Activated CD8-positive, alpha-beta T cell treated with anti-CD3 and anti-CD28 coated beads, Interleukin-2, amount 10 ng/mL, durations not matched to agents 7 days and 5 days (primary cell): ENCODE measurements around the gene INPP5F. TPM values are rescaled to one million over a fixed set of nuclear protein-coding genes. Genes with fewer than 3 reads are reported as not detected.

Source experiments
- ATAC-seq: fragments of 150-1000 bp; cut with Tn5 transposase; one replicate; pipeline ENCODE4 v1.10.0; 2021; ENCODE audit warnings: moderate library complexity
- CTCF ChIA-PET: fragments of 350-600 bp; sonication (Branson Sonifier 250); formaldehyde crosslinking; loops from one replicate; lab custom pipeline; 2021; ENCODE audit warnings: antibody characterized with exemption; lab: Charles Lee
- POLR2A ChIA-PET: fragments of 350-600 bp; sonication (Branson Sonifier 250); formaldehyde crosslinking; loops from one replicate; lab custom pipeline; 2021; ENCODE audit warnings: antibody characterized with exemption; lab: Charles Lee
- DNase-seq: peaks from one replicate; pipeline ENCODE4 v3.0.0-alpha.2; 2020
- H3K27ac Mint-ChIP-seq: one replicate; pipeline ENCODE4 v1.8.0; 2021; ENCODE audit warnings: mild to moderate bottlenecking, mixed read lengths
- H3K27me3 Mint-ChIP-seq: one replicate; pipeline ENCODE4 v1.8.0; 2021; ENCODE audit warnings: low read depth, mixed read lengths
- H3K36me3 Mint-ChIP-seq: one replicate; pipeline ENCODE4 v1.8.0; 2021; ENCODE audit warnings: low read depth, mixed read lengths
- H3K4me1 Mint-ChIP-seq: one replicate; pipeline ENCODE4 v1.8.0; 2021; ENCODE audit warnings: low read depth, mixed read lengths
- H3K4me3 Mint-ChIP-seq: one replicate; pipeline ENCODE4 v1.8.0; 2021; ENCODE audit warnings: mild to moderate bottlenecking, mixed read lengths
- H3K9me3 Mint-ChIP-seq: one replicate; pipeline ENCODE4 v1.8.0; 2022; ENCODE audit warnings: mixed read lengths; ENCODE audit not compliant: insufficient read depth
- total RNA-seq, 2 experiments: library from RNA; stranded (reverse); gene quantifications; one replicate each; pipeline ENCODE4 v1.2.3, GENCODE V29; 2021

INPP5F gene
- total RNA-seq, 2 experiments from 2014 or later: 15.9 to 17.6 TPM

GRCh38 chr10:119829429-119829828 lies 103.6 kb downstream of the INPP5F start:
- peaks cover 7% of the 10 kb centered on the region for H3K4me1 Mint-ChIP-seq
- ChIA-PET CTCF (interaction anchor here (1.2 kb wide), 2 partner anchors 10 to 78 kb away, joined by 3 to 5 read pairs; no protein-coding TSS in a partner anchor), POLR2A (no interaction called here)
- no peaks in the 10 kb centered on the region for H3K27me3 Mint-ChIP-seq
- H3K36me3 Mint-ChIP-seq: peaks cover 66% of the 10 kb centered on the region
- H3K9me3 Mint-ChIP-seq: no peaks in the 10 kb centered on the region
- no peak overlapping the region for H3K27ac Mint-ChIP-seq
- ATAC-seq (no peak), DNase-seq (no peak)
- no peak overlapping the region for H3K4me3 Mint-ChIP-seq

- DNase-seq (no peak), ATAC-seq (no peak)
- peaks cover 15% of the 10 kb centered on the region for H3K4me1 Mint-ChIP-seq
- ChIA-PET CTCF (interaction anchor here (1.2 kb wide), 1 partner anchor 80 kb away, joined by 3 read pairs; no protein-coding TSS in a partner anchor), POLR2A (no interaction called here)
- H3K9me3 Mint-ChIP-seq: no peaks in the 10 kb centered on the region
- no peak overlapping the region for H3K27ac Mint-ChIP-seq
- H3K4me3 Mint-ChIP-seq: no peak overlapping the region
- H3K36me3 Mint-ChIP-seq: peaks cover 77% of the 10 kb centered on the region
- no peaks in the 10 kb centered on the region for H3K27me3 Mint-ChIP-seq
These were observed 105.0 kb downstream of the INPP5F start for GRCh38 chr10:119830851-119831250.

GRCh38 chr10:119831656-119832055 lies 105.8 kb downstream of the INPP5F start:
- no peak for ATAC-seq
- POLR2A ChIA-PET: no interaction called here
- Mint-ChIP-seq H3K4me1 (peaks cover 15% of the 10 kb centered on the region), H3K27me3 (no peaks in the 10 kb centered on the region), H3K27ac (no peak overlapping the region), H3K4me3 (no peak overlapping the region), H3K9me3 (no peaks in the 10 kb centered on the region), H3K36me3 (peaks cover 80% of the 10 kb centered on the region)
- no peak for DNase-seq
- CTCF ChIA-PET: interaction anchor here (0.9 kb wide), 1 partner anchor 28 kb away, joined by 4 read pairs; no protein-coding TSS in a partner anchor

GRCh38 chr10:119832951-119833350 lies 107.1 kb downstream of the INPP5F start:
- Mint-ChIP-seq H3K27me3 (no peaks in the 10 kb centered on the region), H3K9me3 (no peaks in the 10 kb centered on the region), H3K4me3 (no peak overlapping the region), H3K27ac (no peak overlapping the region), H3K36me3 (peaks cover 79% of the 10 kb centered on the region), H3K4me1 (peaks cover 15% of the 10 kb centered on the region)
- POLR2A ChIA-PET: no interaction called here
- no peak for DNase-seq
- CTCF ChIA-PET: no interaction called here
- no peak for ATAC-seq

GRCh38 chr10:119834188-119834587 lies 108.3 kb downstream of the INPP5F start:
- DNase-seq: no peak
- no peaks in the 10 kb centered on the region for H3K27me3 Mint-ChIP-seq
- H3K4me1 Mint-ChIP-seq: peaks cover 15% of the 10 kb centered on the region
- H3K4me3 Mint-ChIP-seq: no peak overlapping the region
- H3K27ac Mint-ChIP-seq: peak overlapping the region; percentile 68
- POLR2A ChIA-PET: no interaction called here
- no peaks in the 10 kb centered on the region for H3K9me3 Mint-ChIP-seq
- H3K36me3 Mint-ChIP-seq: peaks cover 79% of the 10 kb centered on the region
- CTCF ChIA-PET: interaction anchor here (1.0 kb wide), 2 partner anchors 29 to 83 kb away, joined by 3 to 4 read pairs; no protein-coding TSS in a partner anchor
- ATAC-seq: peak; percentile 36

GRCh38 chr10:119845656-119846055 lies 119.8 kb downstream of the INPP5F start:
- H3K27me3 Mint-ChIP-seq: no peaks in the 10 kb centered on the region
- ChIA-PET CTCF (interaction anchor here (0.9 to 2.5 kb wide), 3 partner anchors 14 to 159 kb away, joined by 4 to 11 read pairs (median 8); no protein-coding TSS in a partner anchor), POLR2A (no interaction called here)
- H3K9me3 Mint-ChIP-seq: no peaks in the 10 kb centered on the region
- ATAC-seq (no peak), DNase-seq (no peak)
- no peak overlapping the region for H3K4me3 Mint-ChIP-seq
- H3K36me3 Mint-ChIP-seq: peaks cover 83% of the 10 kb centered on the region
- H3K4me1 Mint-ChIP-seq: peaks cover 3% of the 10 kb centered on the region
- no peak overlapping the region for H3K27ac Mint-ChIP-seq

GRCh38 chr10:119849031-119849789 lies 123.4 kb downstream of the INPP5F start:
- Mint-ChIP-seq H3K4me3 (no peak overlapping the region), H3K36me3 (peaks cover 71% of the 10 kb centered on the region), H3K4me1 (peaks cover 3% of the 10 kb centered on the region), H3K27ac (no peak overlapping the region), H3K27me3 (no peaks in the 10 kb centered on the region), H3K9me3 (no peaks in the 10 kb centered on the region)
- ChIA-PET CTCF (interaction anchor here (1.0 to 2.4 kb wide), 3 partner anchors 10 to 162 kb away, joined by 3 to 14 read pairs (median 5); no protein-coding TSS in a partner anchor), POLR2A (no interaction called here)
- ATAC-seq: no peak
- no peak for DNase-seq

DNA sequence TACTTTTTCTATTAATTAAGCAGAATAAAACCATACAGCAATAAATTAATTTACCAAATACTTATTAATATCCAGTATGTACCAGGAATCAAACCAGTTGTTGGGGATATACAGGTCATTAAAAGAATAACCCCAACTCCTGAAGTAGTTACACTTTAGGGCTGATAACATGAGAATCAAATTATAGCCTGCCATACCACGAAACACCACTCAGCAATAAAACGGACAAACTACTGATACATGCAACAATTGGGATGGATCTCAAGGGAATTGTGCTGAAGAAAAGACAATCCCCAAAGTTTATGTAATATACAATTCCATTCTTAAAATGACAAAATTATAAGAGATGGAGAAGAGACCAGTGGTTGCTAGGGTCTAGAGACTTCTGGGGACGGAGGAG lies 124.1 kb downstream of the INPP5F start:
- POLR2A ChIA-PET: no interaction called here
- peaks cover 64% of the 10 kb centered on the region for H3K36me3 Mint-ChIP-seq
- no peak overlapping the region for H3K4me3 Mint-ChIP-seq
- DNase-seq (no peak), ATAC-seq (no peak)
- peaks cover 3% of the 10 kb centered on the region for H3K4me1 Mint-ChIP-seq
- CTCF ChIA-PET: no interaction called here
- no peaks in the 10 kb centered on the region for H3K9me3 Mint-ChIP-seq
- H3K27ac Mint-ChIP-seq: peak overlapping the region; percentile 33
- no peaks in the 10 kb centered on the region for H3K27me3 Mint-ChIP-seq

- Mint-ChIP-seq H3K36me3 (peaks cover 57% of the 10 kb centered on the region), H3K4me1 (peaks cover 3% of the 10 kb centered on the region), H3K9me3 (no peaks in the 10 kb centered on the region), H3K4me3 (no peak overlapping the region), H3K27ac (no peak overlapping the region), H3K27me3 (no peaks in the 10 kb centered on the region)
- POLR2A ChIA-PET: interaction anchor here (0.6 kb wide), 1 partner anchor 89 kb away, joined by 3 read pairs; no protein-coding TSS in a partner anchor
- CTCF ChIA-PET: interaction anchor here (0.6 to 1.9 kb wide), 2 partner anchors 102 to 120 kb away, joined by 3 to 7 read pairs; no protein-coding TSS in a partner anchor
- no peak for ATAC-seq
- no peak for DNase-seq
These were observed 126.4 kb downstream of the INPP5F start for GRCh38 chr10:119852277-119852676.

DNA sequence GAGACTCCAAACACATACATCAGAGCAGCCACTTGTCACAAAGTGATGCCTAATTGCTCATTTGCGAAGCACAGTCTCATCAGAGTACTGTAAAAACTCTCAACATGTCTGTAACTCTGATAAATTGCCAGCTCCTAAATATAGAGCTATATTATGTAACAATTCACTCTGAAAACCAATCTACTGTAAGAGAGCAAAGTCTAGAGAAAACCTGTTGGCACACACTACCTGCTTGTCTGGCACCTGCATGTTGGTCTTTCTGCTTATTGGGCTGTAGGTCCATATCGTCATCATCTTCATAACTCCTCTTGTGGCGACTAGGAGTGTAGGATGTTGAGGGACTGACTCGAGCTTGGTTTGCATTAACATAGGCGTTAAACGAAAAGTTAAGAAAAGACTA lies 127.0 kb downstream of the INPP5F start:
- H3K4me3 Mint-ChIP-seq: no peak overlapping the region
- H3K9me3 Mint-ChIP-seq: no peaks in the 10 kb centered on the region
- peaks cover 3% of the 10 kb centered on the region for H3K4me1 Mint-ChIP-seq
- peaks cover 56% of the 10 kb centered on the region for H3K36me3 Mint-ChIP-seq
- POLR2A ChIA-PET: interaction anchor here (0.6 kb wide), 1 partner anchor 744 kb away, joined by 4 read pairs; no protein-coding TSS in a partner anchor
- CTCF ChIA-PET: interaction anchor here (1.9 kb wide), 1 partner anchor 103 kb away, joined by 7 read pairs; no protein-coding TSS in a partner anchor
- DNase-seq (no peak), ATAC-seq (no peak)
- H3K27ac Mint-ChIP-seq: no peak overlapping the region
- H3K27me3 Mint-ChIP-seq: no peaks in the 10 kb centered on the region

DNA sequence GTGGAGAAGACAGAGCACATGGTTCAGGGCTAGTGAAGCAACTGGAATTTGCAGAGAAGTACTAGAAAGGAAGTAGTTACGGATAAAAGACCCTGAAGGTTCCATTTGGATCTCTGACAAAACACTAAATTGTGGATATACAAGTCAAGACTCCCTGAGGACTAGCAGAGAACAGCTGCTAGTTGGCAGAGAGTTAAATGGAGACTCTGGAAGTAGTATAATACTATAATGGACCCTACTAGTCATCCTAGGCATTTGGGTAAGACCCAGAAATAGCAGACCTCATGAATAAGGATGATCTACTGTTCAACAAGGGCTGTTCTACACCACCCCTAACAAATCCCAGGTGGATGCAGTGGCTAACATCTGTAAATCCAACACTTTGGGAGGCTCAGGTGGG lies 127.7 kb downstream of the INPP5F start:
- POLR2A ChIA-PET: interaction anchor here (0.6 kb wide), 1 partner anchor 744 kb away, joined by 4 read pairs; no protein-coding TSS in a partner anchor
- no peaks in the 10 kb centered on the region for H3K27me3 Mint-ChIP-seq
- no peaks in the 10 kb centered on the region for H3K9me3 Mint-ChIP-seq
- peaks cover 49% of the 10 kb centered on the region for H3K36me3 Mint-ChIP-seq
- peaks cover 3% of the 10 kb centered on the region for H3K4me1 Mint-ChIP-seq
- H3K4me3 Mint-ChIP-seq: no peak overlapping the region
- CTCF ChIA-PET: interaction anchor here (1.9 kb wide), 1 partner anchor 103 kb away, joined by 7 read pairs; no protein-coding TSS in a partner anchor
- ATAC-seq: no peak
- no peak overlapping the region for H3K27ac Mint-ChIP-seq
- DNase-seq: no peak

- Mint-ChIP-seq H3K4me3 (no peak overlapping the region), H3K36me3 (peaks cover 41% of the 10 kb centered on the region), H3K9me3 (no peaks in the 10 kb centered on the region), H3K27me3 (no peaks in the 10 kb centered on the region), H3K4me1 (peaks cover 30% of the 10 kb centered on the region), H3K27ac (no peak overlapping the region)
- ChIA-PET CTCF (interaction anchor here (2.0 to 5.9 kb wide), 8 partner anchors 11 to 255 kb away, joined by 6 to 154 read pairs (median 14); partner anchors contain the start of genes INPP5F and SEC23IP), POLR2A (no interaction called here)
- ATAC-seq (no peak), DNase-seq (no peak)
These were observed 132.2 kb downstream of the INPP5F start for GRCh38 chr10:119858063-119858462.
